ENCODE data around the gene G6PC3.
"Not testable (repeated sequence)": the region's sequence is repeated elsewhere in the genome, so short reads cannot be mapped to it uniquely, and the experiment has no call there.

Gene G6PC3

DNA sequence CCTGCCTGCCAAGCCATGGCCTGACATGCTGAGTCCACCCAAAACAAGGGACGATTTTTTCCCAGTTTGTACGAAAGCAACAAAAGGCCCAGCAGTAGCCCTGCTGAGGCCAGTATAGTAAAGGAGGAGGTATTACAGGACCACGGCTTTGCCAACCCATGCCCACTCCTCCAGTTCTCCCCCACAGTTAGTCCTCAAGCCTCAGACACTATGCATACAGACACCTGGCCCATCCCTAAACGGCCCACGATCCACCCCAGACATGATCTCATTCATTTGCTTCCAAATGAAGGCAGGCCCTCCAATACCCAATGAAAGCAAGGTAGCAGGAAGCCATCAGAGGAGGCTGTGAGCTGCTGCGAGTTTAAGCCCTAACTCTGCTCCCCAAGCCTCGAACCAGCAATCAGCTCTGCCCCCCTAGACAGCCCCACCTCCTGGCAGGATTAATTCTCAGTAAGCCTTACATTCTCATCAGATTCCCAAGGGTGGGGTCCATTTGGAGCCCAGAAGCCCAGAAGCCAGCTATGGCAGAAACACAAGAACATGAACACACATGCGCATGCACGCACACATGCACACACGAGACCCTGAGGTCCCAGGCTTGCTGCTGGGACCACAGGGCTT is 48.0 kb downstream of the G6PC3 start:
- no peak overlapping the region for H3K4me2 ChIP-seq (ENCODE audit: low read length)
- H4K5ac ChIP-seq (ENCODE audit: low read length): no peak overlapping the region
- H2BK15ac ChIP-seq (replicated peaks; ENCODE audit: low read depth): no peak overlapping the region
- no peak overlapping the region for H3K23ac ChIP-seq (ENCODE audit: low read length)
- H3K56ac ChIP-seq (ENCODE audit: low read length): peak overlapping the region; percentile 45
- peak; percentile 61 for DNase-seq
- H3K27ac ChIP-seq (ENCODE audit: low read depth, low read length): no peak overlapping the region
- H3K36me3 ChIP-seq (ENCODE audit: control insufficient read depth, insufficient read depth, low read length): no peaks in the 10 kb centered on the region
- H2BK120ac ChIP-seq (ENCODE audit: low read depth, low read length): no peak overlapping the region
- no CpG with 5 or more reads among the region's 10 CpGs for WGBS (ENCODE audit: extremely low coverage, insufficient coverage, low lambda C conversion rate)
- H3K4me3 ChIP-seq (ENCODE audit: low read length): no peak overlapping the region
- no peak overlapping the region for H2BK5ac ChIP-seq (ENCODE audit: low read length)
- peaks cover 28% of the 10 kb centered on the region for H3K79me2 ChIP-seq (ENCODE audit: control insufficient read depth, insufficient read depth, low read length)
- no peak overlapping the region for H3K9ac ChIP-seq (ENCODE audit: low read length)
- no peak overlapping the region for H2AK5ac ChIP-seq (ENCODE audit: low read length)
- H3K4me1 ChIP-seq (ENCODE audit: control insufficient read depth, low read depth, low read length): peaks cover 16% of the 10 kb centered on the region
- H3K4ac ChIP-seq (ENCODE audit: low read depth, low read length): no peak overlapping the region
- H3K27me3 ChIP-seq (ENCODE audit: insufficient read depth, low read length, poor library complexity): no peaks in the 10 kb centered on the region
- peaks cover 31% of the 10 kb centered on the region for H3K79me1 ChIP-seq (ENCODE audit: low read length)
- H3K18ac ChIP-seq (ENCODE audit: low read length): no peak overlapping the region
- no peak overlapping the region for H4K8ac ChIP-seq (ENCODE audit: low read depth, low read length)

DNA sequence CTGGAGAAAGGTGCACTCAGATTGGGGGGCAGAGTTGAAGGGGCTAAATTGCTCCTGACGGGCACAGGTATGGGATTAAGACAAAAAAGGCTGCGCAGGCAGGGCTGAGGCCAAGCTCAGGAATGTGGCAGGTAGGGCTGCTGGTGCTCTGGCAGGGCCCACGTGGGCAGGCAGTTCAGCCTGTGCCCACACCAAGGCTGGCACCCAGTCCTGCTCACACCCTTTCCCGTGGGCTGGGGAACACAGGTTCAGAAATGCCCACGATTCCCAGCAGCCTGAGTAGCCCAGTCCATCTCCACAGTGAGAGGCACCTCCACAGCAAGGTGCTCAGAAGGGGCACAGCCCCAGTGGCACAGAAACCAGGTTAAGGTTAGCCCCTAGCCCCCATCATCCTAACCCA is 48.5 kb downstream of the G6PC3 start:
- H3K27ac ChIP-seq (ENCODE audit: low read depth, low read length): no peak overlapping the region
- H3K79me2 ChIP-seq (ENCODE audit: control insufficient read depth, insufficient read depth, low read length): peaks cover 26% of the 10 kb centered on the region
- no peaks in the 10 kb centered on the region for H3K36me3 ChIP-seq (ENCODE audit: control insufficient read depth, insufficient read depth, low read length)
- H3K9ac ChIP-seq (ENCODE audit: low read length): no peak overlapping the region
- H3K79me1 ChIP-seq (ENCODE audit: low read length): peaks cover 29% of the 10 kb centered on the region
- H3K56ac ChIP-seq (ENCODE audit: low read length): peak overlapping the region; percentile 45
- no peak overlapping the region for H4K8ac ChIP-seq (ENCODE audit: low read depth, low read length)
- no peak overlapping the region for H3K4me3 ChIP-seq (ENCODE audit: low read length)
- H3K27me3 ChIP-seq (ENCODE audit: insufficient read depth, low read length, poor library complexity): no peaks in the 10 kb centered on the region
- H2BK120ac ChIP-seq (ENCODE audit: low read depth, low read length): no peak overlapping the region
- no peak overlapping the region for H3K4ac ChIP-seq (ENCODE audit: low read depth, low read length)
- no peak overlapping the region for H3K18ac ChIP-seq (ENCODE audit: low read length)
- H3K23ac ChIP-seq (ENCODE audit: low read length): no peak overlapping the region
- no peak for DNase-seq
- no peak overlapping the region for H4K5ac ChIP-seq (ENCODE audit: low read length)
- no peak overlapping the region for H2BK5ac ChIP-seq (ENCODE audit: low read length)
- peaks cover 16% of the 10 kb centered on the region for H3K4me1 ChIP-seq (ENCODE audit: control insufficient read depth, low read depth, low read length)
- peak overlapping the region; percentile 46 for H2AK5ac ChIP-seq (ENCODE audit: low read length)
- no peak overlapping the region for H3K4me2 ChIP-seq (ENCODE audit: low read length)
- no CpG with 5 or more reads among the region's 5 CpGs for WGBS (ENCODE audit: extremely low coverage, insufficient coverage, low lambda C conversion rate)
- no peak overlapping the region for H2BK15ac ChIP-seq (replicated peaks; ENCODE audit: low read depth)

DNA sequence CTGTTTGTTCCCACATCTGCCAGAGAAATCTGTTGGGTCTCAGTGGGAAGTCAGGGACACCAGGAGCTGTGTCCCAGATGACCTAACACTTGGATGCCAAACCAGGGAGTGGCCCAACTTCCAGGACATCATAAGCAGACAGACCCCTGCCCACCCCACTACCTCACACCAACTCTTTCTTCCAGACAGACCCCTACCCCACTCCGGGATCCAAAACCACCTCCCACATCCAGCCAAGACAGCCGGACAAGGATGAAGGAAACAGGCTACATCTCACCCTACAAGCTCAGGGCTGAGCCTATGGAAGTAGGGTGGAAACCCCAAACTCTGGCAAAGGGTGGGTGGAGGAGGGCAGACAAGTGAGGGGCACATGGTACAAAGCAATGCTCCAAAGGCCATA is 49.3 kb downstream of the G6PC3 start:
- H4K5ac ChIP-seq (ENCODE audit: low read length): no peak overlapping the region
- H3K4me1 ChIP-seq (ENCODE audit: control insufficient read depth, low read depth, low read length): peaks cover 16% of the 10 kb centered on the region
- no peak for DNase-seq
- no peak overlapping the region for H2AK5ac ChIP-seq (ENCODE audit: low read length)
- peaks cover 26% of the 10 kb centered on the region for H3K79me2 ChIP-seq (ENCODE audit: control insufficient read depth, insufficient read depth, low read length)
- H3K56ac ChIP-seq (ENCODE audit: low read length): no peak overlapping the region
- no peak overlapping the region for H3K27ac ChIP-seq (ENCODE audit: low read depth, low read length)
- H2BK5ac ChIP-seq (ENCODE audit: low read length): no peak overlapping the region
- H3K36me3 ChIP-seq (ENCODE audit: control insufficient read depth, insufficient read depth, low read length): no peaks in the 10 kb centered on the region
- no peak overlapping the region for H3K4me2 ChIP-seq (ENCODE audit: low read length)
- no peak overlapping the region for H2BK15ac ChIP-seq (replicated peaks; ENCODE audit: low read depth)
- H3K18ac ChIP-seq (ENCODE audit: low read length): no peak overlapping the region
- no peak overlapping the region for H3K9ac ChIP-seq (ENCODE audit: low read length)
- no peak overlapping the region for H3K4ac ChIP-seq (ENCODE audit: low read depth, low read length)
- H3K4me3 ChIP-seq (ENCODE audit: low read length): no peak overlapping the region
- WGBS (ENCODE audit: extremely low coverage, insufficient coverage, low lambda C conversion rate): no CpG with 5 or more reads among the region's 2 CpGs
- H2BK120ac ChIP-seq (ENCODE audit: low read depth, low read length): no peak overlapping the region
- no peaks in the 10 kb centered on the region for H3K27me3 ChIP-seq (ENCODE audit: insufficient read depth, low read length, poor library complexity)
- no peak overlapping the region for H3K23ac ChIP-seq (ENCODE audit: low read length)
- H3K79me1 ChIP-seq (ENCODE audit: low read length): peaks cover 29% of the 10 kb centered on the region
- no peak overlapping the region for H4K8ac ChIP-seq (ENCODE audit: low read depth, low read length)

DNA sequence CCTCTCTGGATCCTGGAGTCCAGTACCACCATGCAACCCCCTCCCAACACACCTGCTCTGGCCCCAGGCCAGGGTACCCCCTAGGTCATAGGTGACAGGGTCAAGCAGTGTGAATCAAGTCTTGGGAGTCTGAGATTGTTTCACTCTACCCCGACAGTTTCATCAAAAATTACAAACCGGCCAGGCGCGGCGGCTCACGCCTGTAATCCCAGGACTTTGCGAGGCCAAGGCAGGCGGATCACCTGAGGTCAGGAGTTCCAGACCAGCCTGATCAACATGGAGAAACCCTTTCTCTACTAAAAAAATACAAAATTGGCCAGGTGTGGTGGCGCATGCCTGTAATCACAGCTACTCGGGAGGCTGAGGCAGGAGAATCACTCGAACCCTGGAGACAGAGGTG is 49.7 kb downstream of the G6PC3 start:
- not testable (repeated sequence) for H3K4ac ChIP-seq (ENCODE audit: low read depth, low read length); H3K27ac ChIP-seq (ENCODE audit: low read depth, low read length); H3K4me3 ChIP-seq (ENCODE audit: low read length); H2BK5ac ChIP-seq (ENCODE audit: low read length); H3K27me3 ChIP-seq (ENCODE audit: insufficient read depth, low read length, poor library complexity); H3K36me3 ChIP-seq (ENCODE audit: control insufficient read depth, insufficient read depth, low read length); H2AK5ac ChIP-seq (ENCODE audit: low read length); H2BK15ac ChIP-seq (replicated peaks; ENCODE audit: low read depth); DNase-seq; H4K8ac ChIP-seq (ENCODE audit: low read depth, low read length); H4K5ac ChIP-seq (ENCODE audit: low read length); H2BK120ac ChIP-seq (ENCODE audit: low read depth, low read length); H3K23ac ChIP-seq (ENCODE audit: low read length); H3K4me2 ChIP-seq (ENCODE audit: low read length); H3K56ac ChIP-seq (ENCODE audit: low read length); H3K18ac ChIP-seq (ENCODE audit: low read length); H3K9ac ChIP-seq (ENCODE audit: low read length)
- Histone ChIP-seq H3K79me1 (ENCODE audit: low read length) (peaks cover 28% of the 10 kb centered on the region), H3K79me2 (ENCODE audit: control insufficient read depth, insufficient read depth, low read length) (peaks cover 26% of the 10 kb centered on the region), H3K4me1 (ENCODE audit: control insufficient read depth, low read depth, low read length) (peaks cover 16% of the 10 kb centered on the region)
- WGBS (ENCODE audit: extremely low coverage, insufficient coverage, low lambda C conversion rate): no CpG with 5 or more reads among the region's 11 CpGs

DNA sequence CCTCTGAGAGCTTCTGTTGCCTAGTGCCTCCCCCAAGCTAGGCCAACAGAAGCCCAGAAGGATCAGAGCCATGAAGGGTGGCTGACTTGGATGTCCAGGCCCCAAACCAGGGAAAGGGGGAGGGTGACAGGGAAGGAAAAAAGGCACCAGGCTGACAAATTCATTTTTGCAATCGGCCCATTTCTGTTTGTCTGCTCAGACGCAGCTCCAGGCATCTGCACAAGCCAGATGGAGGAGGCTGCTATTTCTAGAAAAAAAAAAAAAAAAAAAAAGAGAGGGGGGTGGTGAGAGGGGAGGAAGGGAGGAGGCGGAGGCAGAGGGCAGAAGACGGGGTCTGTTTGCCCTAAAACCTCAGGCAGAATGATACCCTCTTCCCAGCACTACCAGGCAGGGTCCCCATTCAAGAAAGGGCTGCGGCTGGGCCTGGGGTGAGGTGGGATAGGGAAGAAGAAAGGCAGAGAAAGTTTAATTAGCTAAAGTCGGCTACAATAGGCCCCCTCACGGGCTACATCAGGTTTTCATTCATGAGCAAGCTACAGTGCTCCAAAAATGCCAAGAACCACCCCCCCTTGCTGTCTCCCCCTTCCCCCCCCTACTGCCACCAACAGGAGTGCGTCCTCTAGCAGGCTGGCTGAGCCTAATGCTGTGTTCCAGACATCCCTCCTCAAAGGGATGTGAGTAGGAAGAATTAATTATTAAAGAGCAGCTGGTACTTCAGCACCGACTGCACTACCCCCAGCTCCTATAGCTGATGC is 50.5 kb downstream of the G6PC3 start:
- H4K5ac ChIP-seq (ENCODE audit: low read length): no peak overlapping the region
- H2BK5ac ChIP-seq (ENCODE audit: low read length): no peak overlapping the region
- peak overlapping the region; percentile 18 for H3K4me2 ChIP-seq (ENCODE audit: low read length)
- H3K56ac ChIP-seq (ENCODE audit: low read length): peak overlapping the region; percentile 65
- no peak overlapping the region for H2AK5ac ChIP-seq (ENCODE audit: low read length)
- H3K27me3 ChIP-seq (ENCODE audit: insufficient read depth, low read length, poor library complexity): no peaks in the 10 kb centered on the region
- no peak overlapping the region for H2BK120ac ChIP-seq (ENCODE audit: low read depth, low read length)
- peak overlapping the region; percentile 12 for H3K9ac ChIP-seq (ENCODE audit: low read length)
- peaks cover 26% of the 10 kb centered on the region for H3K79me2 ChIP-seq (ENCODE audit: control insufficient read depth, insufficient read depth, low read length)
- peaks cover 25% of the 10 kb centered on the region for H3K79me1 ChIP-seq (ENCODE audit: low read length)
- no peak overlapping the region for H3K4me3 ChIP-seq (ENCODE audit: low read length)
- no peak overlapping the region for H3K27ac ChIP-seq (ENCODE audit: low read depth, low read length)
- no peak overlapping the region for H3K4ac ChIP-seq (ENCODE audit: low read depth, low read length)
- H2BK15ac ChIP-seq (replicated peaks; ENCODE audit: low read depth): no peak overlapping the region
- WGBS (ENCODE audit: extremely low coverage, insufficient coverage, low lambda C conversion rate): no CpG with 5 or more reads among the region's 9 CpGs
- no peak overlapping the region for H3K18ac ChIP-seq (ENCODE audit: low read length)
- no peaks in the 10 kb centered on the region for H3K36me3 ChIP-seq (ENCODE audit: control insufficient read depth, insufficient read depth, low read length)
- no peak overlapping the region for H3K23ac ChIP-seq (ENCODE audit: low read length)
- peaks cover 16% of the 10 kb centered on the region for H3K4me1 ChIP-seq (ENCODE audit: control insufficient read depth, low read depth, low read length)
- DNase-seq: no peak
- no peak overlapping the region for H4K8ac ChIP-seq (ENCODE audit: low read depth, low read length)

Measured in mesendoderm (in vitro differentiated cells).